H1 (cell line): ENCODE data around the gene RGS3. TPM values are rescaled to one million over a fixed set of nuclear protein-coding genes. Genes with fewer than 3 reads are reported as not detected.

ENCODE experiments used
- CBX5 ChIP-seq: fragments of 300-800, 300-1000 bp; sonication (generic); IDR thresholded peaks from 2 replicates; pipeline ENCODE4 v1.7.1; 2016; ENCODE audit warnings: antibody characterized with exemption, low read length, low read depth
- CHD2 ChIP-seq: IDR thresholded peaks from 2 replicates; pipeline ENCODE4 v1.6.1; 2012; ENCODE audit warnings: low read length, improper control_type of control experiment
- GABPA ChIP-seq: IDR thresholded peaks from 2 replicates; pipeline ENCODE4 v1.6.1; 2011; ENCODE audit warnings: mild to moderate bottlenecking, low read length, moderate library complexity, borderline replicate concordance; ENCODE audit not compliant: insufficient read depth
- HDAC2 ChIP-seq, 2 experiments: fragments of 300-600 bp in 1 of 2; sonication (generic) in 1 of 2; IDR thresholded peaks; 2 replicates each; pipeline ENCODE4 v1.6.1; 2011 to 2012; ENCODE audit warnings: low read depth in 2 of 2, low read length in 2 of 2, mild to moderate bottlenecking in 2 of 2, moderate library complexity in 2 of 2, borderline replicate concordance in 1 of 2, inconsistent platforms in 1 of 2
- JUND ChIP-seq: IDR thresholded peaks from 2 replicates; pipeline ENCODE4 v1.6.1; 2011; ENCODE audit warnings: mild to moderate bottlenecking, improper control_type of control experiment, low read length
- KDM1A ChIP-seq: fragments of 200-600, 300-600 bp; sonication (generic); IDR thresholded peaks from 2 replicates; pipeline ENCODE4 v1.7.1; 2016; ENCODE audit warnings: mild to moderate bottlenecking, low read length, borderline replicate concordance
- POLR2AphosphoS5 ChIP-seq: IDR thresholded peaks from 2 replicates; pipeline ENCODE4 v1.6.1; 2011; ENCODE audit warnings: low read depth, low read length
- SIN3A ChIP-seq, 2 experiments: IDR thresholded peaks in 1 of 2; conservative IDR thresholded peaks in 1 of 2; 2 replicates each; pipeline ENCODE4 v1.6.1; 2011 to 2012; ENCODE audit warnings: low read length in 2 of 2, improper control_type of control experiment in 1 of 2, low read depth in 1 of 2, mild to moderate bottlenecking in 1 of 2
- YY1 ChIP-seq: IDR thresholded peaks from 2 replicates; pipeline ENCODE4 v1.6.1; 2011; ENCODE audit warnings: low read depth, mild to moderate bottlenecking, low read length
- ZNF274 ChIP-seq: IDR thresholded peaks from 2 replicates; pipeline ENCODE4 v1.7.0; 2012; ENCODE audit warnings: low read length, borderline replicate concordance; ENCODE audit errors: extremely low read depth
- polyA plus RNA-seq, 7 experiments: library from polyadenylated mRNA; depleted of rRNA in 3 of 7; stranded (reverse) in 5 of 7; unstranded in 2 of 7; fragments of >200 nt in 5 of 7; fragments of 200-250 nt in 2 of 7; gene quantifications; 1 replicate in 5 of 7; 2 replicates in 1 of 7; 4 replicates in 1 of 7; pipeline versions ENCODE4 v1.2.1 to v1.2.3, GENCODE V29; 2011 to 2013; ENCODE audit warnings: missing spikeins in 2 of 7, mixed read lengths in 2 of 7
- total RNA-seq: library from RNA; stranded (reverse); fragmentation: NEBNext Ultra II Directional; extraction: Animal tissue kit (Norgen Biotek cat#: 25700); gene quantifications from 2 replicates; pipeline ENCODE4 v1.2.1, GENCODE V29; 2021

Gene RGS3
- total and polyA plus RNA-seq, 2 of the 8 experiments (the other 6 are each of a cell fraction or from before 2014, with no cell fraction given): 12.6 to 18.2 TPM

DNA sequence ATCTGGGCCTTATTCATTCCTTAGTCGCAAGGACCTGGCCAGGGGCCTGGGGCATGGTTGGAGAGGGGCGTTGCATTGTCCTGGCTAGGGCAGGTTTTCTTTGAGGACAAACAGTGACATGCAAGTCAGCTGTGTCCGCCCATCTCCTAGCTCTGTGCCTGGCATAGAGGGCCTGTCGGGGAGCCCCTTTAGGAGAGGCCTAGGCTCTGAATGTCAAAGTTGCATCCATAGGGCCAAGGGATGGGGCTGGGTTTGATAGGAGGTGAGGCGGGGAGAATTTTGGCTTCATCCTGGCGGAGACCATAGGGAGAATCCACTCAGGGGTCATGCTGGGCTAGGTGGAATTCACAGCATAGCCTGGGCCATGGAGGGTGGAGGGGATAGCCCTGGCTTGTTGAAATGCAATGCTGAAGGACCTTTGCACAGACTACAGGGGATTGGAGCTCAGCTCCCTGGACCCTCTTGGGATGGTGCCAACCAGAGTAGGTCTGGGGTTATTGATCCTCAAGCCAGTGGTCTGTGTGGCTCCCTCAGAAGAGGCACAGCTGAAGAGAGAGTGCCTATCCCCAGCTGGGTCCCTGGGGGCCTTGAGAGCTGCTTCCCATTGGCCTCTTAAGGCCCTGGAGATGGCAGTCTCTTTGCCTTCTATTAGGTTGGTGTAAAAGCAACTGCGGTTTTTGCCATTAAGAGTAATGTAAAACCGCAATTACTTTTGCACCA, 104.0 kb downstream of the RGS3 start (continued):
- TF ChIP-seq HDAC2 (IDR thresholded peaks at IDR 0.05; ENCODE audit: borderline replicate concordance in 1 of 2, low read depth in 2 of 2, low read length in 2 of 2): no peak
- TF ChIP-seq KDM1A: no peak
- no peak for TF ChIP-seq JUND
- TF ChIP-seq CHD2: no peak
- no peak for TF ChIP-seq SIN3A (conservative IDR thresholded peaks at IDR 0.05 in 1 of 2, IDR thresholded peaks at IDR 0.05 in 1 of 2; ENCODE audit: low read depth in 1 of 2, low read length in 2 of 2)
- no peak for TF ChIP-seq GABPA
- TF ChIP-seq CBX5: no peak
- no peak for TF ChIP-seq ZNF274
- TF ChIP-seq YY1: no peak
- TF ChIP-seq POLR2AphosphoS5: no peak
- TF ChIP-seq, all 59 proteins: peak for 0
